ENCODE measurements around the gene TRPC6.
"Not testable (repeated sequence)": the region's sequence is repeated elsewhere in the genome, so short reads cannot be mapped to it uniquely, and the experiment has no call there.

Gene TRPC6

DNA sequence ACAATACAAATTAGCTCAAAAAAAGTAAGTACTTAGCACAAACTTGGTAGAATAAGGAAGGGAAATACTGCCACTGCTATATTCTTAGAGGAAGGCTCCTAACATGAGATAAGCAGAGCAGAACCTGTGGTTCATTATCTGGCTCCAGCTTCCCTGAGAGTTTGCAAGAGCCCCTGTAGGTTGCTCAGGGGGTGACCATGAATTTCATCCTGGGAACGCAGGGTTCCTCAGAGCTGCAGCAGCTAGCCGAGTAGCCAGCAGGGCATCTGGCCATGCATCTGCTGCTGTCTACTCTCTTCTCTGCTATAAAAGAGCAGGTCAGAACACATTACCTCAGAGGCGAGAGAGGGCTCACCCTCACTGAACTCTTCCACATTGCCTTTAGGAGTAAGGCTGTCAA lies 67.3 kb downstream of the TRPC6 start:
- no peak for DNase-seq

DNA sequence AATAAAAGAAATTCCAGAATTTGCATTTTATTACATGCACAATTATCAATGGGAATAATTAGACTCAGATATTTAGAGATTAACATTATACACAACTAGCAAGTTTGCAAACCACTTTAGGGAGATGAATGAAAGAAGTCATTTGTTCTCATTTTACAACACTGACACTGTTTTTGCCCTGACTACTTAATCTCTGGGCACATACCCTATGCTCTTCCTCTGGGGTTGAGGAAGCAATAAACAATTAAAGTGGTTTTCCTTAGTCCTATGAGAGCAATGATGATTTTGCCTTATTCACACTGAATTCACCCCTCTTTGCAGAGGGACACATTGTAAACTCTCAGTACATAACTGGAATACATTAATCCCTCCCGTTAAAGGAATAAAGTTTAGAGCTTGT lies 72.7 kb downstream of the TRPC6 start:
- DNase-seq = no peak

DNA sequence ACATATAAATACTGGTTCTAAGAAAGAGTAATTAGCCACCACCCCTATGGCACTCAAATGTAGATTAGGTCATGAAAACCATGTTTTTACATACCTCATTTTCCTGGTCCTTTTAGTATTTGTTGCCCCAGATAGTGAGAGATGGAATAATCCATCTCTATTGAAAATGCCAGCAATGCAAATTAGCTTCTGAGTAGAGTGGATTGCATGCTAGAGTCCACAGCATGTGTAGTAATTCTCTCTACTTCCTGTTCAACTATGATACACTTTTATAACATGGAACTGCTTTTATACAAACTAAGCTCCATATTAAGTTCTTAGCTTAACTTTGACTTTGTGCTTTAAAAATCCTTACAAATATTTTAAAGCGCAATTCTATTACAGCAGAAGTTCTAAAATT lies 73.2 kb downstream of the TRPC6 start:
- no peak for DNase-seq

DNA sequence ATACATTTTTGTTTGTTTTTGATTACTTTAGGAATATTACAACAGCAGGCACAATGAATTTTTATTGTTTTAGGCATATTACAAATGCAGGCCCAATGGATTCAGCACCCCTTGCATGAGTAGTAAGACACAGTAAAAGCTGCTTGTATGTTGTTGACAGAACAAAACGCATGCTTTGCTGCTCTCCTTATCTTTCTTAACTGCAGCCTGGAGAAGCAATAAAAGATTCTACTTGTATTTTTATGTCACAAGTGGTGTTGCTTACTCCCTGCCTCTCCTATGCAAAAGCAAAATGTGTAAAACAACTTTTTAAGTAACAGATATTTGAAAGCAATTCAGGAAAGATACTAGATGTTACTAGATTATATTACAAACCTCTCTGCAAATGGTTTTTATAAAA lies 73.9 kb downstream of the TRPC6 start:
- DNase-seq = no peak

DNA sequence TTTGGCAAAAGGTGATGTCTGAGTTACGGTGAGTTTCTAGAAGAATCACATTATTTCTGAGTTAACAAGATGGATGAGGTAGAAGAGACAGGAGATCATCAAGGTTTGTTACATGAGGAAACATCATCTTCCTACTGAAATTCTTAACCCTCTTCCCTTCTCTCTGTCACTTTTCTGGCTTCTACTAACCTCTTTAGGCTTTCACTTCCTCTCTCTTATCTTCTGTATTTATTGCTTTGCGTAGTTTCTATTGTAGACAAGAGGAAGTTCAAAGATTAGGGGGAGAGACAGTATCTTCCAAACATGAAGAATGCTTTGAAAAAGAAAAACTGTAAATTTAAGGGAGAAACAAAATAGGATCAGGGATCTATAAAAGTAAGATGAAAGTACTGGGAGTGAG lies 75.4 kb downstream of the TRPC6 start:
- DNase-seq = no peak

DNA sequence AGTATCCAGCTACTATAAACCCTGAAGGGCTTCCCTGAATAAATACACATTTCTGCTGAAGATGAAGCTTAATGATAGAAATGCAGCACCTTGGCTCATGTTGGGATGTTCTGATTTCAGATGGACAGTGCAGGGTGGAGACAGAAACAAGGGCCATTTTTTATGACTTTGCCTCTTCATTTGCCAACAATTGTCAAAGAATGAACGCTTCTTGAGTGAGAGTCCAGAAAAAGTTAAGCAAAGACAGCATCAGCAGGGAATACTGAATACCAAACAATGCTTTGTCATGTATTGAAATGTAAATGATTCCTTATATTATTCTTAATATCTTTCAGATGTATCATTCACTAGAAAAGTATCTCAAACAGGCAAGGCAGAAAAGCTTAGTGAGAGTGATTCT lies 84.9 kb downstream of the TRPC6 start:
- no peak for DNase-seq

DNA sequence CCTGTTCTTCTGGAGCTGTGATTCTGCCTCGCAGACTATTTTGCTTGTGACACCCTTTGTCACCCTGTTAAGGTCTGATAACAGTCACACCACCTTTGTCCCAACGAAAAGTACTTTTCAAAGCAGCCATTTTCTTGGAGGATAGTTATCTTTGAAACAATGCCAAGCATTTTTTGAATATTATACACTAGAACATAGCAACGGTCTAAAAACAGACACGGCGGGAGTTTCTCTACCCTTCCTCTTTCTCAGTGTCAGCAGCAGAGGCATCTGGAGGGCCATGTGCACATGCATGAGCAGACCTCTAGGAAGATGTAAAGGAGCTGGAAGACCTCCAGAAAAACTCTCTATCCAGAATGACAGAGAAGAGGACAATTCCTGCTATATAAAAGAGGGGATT lies 86.5 kb downstream of the TRPC6 start:
- DNase-seq = no peak

DNA sequence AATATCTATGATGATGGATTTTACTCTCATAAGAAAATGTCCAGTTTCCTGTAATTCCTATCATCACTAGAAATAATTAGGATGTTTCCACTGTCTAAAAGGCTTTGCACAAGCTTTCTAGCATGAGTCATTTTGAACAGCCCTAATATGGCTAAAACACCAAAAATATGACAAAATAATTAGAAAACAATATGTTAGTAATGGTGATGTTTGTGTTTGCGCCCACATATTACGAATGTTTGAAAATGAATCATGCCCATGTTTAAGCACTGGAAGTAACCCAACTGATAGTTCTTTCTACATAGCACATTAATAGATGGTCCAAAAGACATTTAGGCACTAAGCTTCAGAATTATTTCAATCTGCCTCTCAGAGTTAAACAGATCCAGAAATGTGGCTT lies 96.0 kb downstream of the TRPC6 start:
- no peak for DNase-seq

DNA sequence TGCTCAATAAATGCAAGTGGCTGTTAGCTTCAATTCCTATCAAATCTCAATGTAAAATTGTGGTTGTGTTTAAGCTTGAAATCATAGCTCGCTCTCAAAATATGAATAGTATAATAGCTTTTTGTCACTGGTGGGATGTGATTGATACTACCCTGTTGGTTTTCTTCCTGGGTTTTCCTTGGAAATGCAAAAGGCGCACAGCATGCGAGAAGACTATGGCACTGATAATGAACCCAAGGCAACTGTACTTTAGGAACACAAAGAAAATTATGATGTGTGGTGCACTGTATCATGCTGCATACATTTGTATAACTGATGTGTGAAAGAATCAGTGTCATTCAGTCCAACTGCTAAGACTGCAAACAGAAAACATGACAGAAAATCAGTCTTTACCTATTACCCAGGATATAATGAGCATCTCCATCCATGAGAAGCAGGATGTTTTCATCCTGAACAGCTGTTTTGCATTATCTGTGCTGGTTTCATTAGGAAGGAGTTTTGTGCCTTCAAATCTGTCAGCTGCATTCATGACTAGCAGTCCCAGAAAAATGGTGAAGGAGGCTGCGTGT lies 101.2 kb downstream of the TRPC6 start:
- no peak for DNase-seq

DNA sequence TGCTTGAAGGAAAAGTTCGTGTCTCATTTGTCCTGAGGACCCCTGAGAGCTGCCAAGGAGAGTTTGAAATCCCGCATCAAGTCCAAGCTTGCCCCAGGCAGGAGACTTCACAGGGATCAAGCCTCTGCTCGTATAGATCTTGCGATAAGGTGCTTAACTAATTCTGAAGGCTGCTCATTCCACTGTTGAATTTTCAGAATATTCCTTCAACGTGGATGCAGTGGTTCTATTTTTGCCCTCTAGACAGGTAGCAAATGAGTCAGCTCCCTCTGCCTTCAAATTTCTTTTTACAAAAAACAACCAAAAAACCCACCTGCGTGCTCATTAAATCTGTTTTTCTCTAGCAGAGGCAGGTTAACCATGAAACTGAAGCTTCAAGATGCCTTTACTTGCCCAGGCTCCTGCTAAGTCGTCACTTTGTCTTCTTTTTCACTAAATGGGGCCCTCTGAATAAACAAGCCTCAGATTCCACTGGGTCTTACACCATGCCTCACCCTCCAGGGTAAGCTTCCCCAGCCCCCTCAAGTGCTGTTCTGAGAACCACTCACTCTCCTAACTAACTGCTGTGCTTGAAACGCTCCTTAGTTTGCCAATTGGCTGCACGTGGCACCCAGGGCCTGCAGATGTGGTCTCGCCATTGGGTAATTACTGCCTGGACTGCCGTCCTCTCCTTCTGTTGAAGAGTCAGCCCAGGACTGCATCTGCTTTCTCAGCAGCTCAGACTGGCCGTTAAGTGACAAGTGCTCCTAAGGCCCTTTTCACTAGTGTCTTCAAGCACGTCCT lies 105.0 kb downstream of the TRPC6 start:
- DNase-seq = no peak

DNA sequence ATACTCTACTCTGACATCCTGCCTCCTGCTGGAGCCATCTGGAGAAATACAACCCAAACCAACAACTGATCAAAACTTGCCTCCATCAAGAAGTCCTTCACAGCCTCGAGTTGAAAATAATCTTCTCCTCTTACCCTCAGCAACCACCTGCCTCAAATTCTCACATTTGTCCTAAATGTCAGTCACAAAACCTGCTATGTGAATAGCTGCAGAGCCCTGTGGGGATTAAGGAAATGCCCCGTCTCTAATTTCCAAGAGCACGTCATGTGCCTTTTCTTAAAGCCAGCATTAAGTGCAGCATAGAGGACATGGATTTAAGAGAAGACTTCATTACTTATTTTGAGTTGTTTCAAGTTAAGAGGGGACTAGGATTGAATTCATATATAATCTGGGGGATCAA lies 105.9 kb downstream of the TRPC6 start:
- DNase-seq = no peak

DNA sequence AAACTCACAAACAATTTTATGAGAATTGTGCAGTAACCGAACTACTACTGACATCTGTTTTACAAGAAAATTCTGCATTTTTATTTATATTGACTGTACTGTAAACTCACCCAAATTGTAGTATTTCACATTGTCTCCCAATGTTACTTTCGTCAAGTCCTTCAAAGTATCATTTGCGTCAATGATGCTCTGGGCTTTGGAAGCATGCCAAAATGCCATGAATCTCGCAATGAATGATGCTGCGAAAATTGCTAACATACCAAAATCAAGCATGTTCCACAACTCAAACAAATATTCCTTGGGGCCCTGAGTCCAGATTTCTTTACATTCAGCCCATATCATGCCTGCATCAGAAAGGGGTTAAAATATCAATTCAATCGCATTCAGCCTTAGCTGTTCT lies 107.6 kb downstream of the TRPC6 start:
- DNase-seq = no peak

DNA sequence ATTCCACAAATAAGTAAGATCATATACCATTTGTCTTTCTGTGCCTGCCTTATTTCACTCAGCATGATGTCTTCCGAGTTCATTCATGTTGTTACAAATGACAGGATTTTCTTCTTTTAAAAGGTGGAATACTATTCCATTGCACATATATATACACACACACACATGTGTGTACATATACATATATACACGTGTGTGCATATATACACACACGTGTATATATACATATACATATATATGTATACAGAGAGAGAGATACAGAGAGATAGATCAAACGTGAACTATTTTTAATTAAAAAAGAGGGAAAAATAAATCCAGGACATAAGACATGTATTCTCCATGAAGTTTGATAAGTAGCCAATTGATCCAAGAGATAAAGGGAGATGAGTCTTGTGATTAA lies 108.1 kb downstream of the TRPC6 start:
- DNase-seq = no peak

DNA sequence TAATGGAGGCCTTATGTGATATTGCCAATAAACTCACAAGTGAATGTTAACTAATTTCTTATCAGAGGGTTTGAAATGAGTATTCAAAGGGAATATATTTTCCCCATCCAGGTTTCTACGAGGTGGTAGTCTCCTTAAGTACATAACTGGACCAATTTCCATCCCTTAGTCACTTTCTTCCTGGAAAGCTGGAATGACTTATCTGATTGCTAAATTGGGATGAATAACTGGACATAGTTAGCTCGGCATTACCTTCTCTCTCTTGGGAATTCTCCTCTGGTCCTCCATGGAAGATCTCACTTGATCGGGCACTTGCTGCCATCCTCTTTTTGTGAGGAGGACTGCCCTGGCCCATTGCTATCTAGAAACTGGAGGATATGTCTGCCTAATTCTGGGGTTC lies 109.1 kb downstream of the TRPC6 start:
- no peak for DNase-seq

DNA sequence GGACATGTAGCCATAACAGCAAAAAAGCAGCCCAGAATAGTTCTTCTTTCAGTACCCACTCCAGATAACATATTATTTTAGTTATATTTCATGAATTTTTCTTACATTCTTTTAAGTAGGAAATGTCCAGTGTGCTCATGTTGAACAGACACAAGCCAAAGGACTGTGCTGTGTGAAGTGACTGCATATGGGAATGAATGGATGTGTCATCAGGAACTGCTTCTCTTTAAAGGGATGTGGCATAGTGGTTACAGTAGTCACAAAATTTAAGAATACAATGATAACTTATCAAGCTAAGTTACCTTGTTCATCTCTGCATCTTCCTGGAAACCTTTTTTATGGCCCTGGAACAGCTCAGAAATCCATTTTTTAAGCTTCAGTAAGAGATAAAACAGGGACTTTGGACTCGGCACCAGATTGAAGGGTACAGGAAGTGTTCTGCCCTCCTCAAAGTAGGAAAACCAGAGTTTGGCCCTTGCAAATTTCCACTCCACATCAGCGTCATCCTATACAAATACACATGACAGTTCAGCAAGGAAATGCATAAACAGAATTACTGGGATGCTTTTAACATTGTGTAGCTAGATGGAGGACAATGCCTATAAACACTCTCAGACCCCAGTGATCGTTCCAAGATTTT lies 112.8 kb downstream of the TRPC6 start:
- DNase-seq = no peak

DNA sequence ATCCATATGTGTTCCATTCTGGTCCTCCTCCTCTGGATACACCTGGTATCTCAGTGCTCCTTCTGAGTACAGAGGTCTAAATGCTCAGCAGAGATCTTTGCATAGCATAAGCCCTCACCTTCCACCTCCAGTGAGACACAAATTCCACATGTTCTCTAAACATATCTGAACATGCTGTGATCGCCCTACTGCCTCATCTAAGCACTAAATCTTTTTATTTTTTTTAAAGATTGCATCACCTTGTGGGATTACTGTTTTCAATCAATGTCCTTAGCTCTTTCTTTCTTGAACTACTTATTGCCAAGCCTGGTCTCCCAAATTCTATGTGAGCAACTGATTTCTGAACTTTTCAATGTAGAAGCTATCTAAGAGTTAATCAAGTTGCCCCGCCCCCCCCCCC lies 113.4 kb downstream of the TRPC6 start:
- DNase-seq = no peak

DNA sequence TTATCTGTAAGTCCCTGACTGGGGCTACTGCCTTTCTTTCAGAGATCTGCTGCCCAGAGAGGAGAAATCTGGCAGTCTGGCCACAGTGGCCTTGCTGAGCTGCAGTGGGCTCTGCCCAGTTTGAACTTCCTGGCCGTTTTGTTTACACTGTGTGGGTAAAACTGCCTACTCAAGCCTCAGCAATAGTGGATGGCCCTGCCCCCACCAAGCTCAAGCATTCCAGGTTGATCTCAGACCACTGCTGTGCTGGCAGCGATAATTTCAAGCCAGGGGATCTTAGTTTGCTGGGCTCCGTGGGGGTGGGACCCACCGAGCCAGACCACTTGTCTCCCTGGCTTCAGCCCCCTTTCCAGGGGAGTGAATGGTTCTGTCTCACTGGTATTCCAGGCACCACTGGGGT lies 117.5 kb downstream of the TRPC6 start:
- DNase-seq = no peak

DNA sequence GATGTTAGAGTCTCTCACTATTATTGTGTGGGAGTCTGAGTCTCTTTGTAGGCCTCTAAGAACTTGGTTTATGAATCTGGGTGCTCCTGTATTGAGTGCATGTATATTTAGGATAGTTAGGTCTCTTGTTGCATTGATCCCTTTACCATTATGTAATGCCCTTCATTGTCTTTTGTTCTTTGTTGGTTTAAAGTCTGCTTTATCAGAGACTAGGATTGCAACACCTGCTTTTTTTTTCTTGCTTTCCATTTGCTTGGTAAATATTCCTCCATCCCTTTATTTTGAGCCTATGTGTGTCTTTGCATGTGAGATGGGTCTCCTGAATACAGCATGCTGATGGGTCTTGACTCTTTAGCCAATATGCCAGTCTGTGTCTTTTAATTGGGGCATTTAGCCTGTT lies 119.4 kb downstream of the TRPC6 start:
- DNase-seq = not testable (repeated sequence)

DNA sequence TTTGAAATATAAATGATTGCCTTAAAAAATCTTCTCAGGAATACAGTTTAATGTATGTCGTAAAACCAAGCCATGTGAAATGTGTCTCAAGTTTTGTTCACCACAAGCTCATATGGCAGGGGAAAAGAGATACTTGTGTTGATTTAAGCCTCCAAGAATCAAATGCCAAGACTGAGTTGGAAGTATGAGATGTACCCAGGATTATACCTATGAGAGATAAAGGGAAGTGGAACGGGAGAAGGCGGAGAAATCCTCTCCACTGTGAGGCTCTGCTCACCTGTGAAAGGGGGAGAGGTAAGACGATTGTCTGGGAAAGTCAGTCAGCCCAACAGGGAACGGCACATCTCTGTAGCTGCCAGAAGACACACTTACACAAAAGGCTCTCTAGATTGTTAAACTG lies 124.8 kb downstream of the TRPC6 start:
- no peak for DNase-seq

DNA sequence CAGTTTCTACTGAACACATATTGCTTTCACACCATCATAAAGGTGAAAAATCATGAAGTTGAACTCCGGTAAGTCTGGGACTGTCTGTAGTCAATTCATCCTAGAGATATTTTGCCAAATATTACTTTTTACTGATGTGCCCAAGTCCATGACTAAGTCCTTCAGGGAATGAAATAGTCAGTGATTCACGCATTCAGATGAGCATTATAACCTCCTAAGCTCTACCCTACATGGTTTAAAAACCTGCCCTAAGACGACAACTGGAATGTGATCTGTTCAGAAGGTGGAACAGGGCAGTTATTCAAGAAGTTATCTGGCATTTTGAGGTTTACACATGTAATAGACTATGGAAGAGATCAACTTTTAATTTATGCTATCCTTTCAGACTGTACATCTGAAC lies 125.6 kb downstream of the TRPC6 start:
- DNase-seq = no peak

DNA sequence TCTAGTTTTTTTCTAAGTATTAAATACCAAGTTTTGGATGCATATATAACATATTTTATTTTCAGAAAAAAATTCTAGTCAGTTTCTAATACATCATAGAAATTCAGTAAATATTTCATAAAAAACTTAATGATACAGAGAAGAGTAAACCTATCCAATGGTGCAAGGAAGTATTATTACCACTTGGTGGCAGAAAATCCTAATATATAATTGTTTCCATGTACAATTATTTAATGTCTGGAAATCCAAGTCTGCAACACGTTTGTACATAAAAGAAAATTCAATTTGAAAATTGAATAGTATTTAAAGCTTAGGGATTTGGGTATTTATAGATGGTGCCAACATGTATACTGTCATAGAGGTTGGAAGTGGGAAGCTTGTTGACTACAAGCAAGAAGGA lies 127.0 kb downstream of the TRPC6 start:
- no peak for DNase-seq

DNA sequence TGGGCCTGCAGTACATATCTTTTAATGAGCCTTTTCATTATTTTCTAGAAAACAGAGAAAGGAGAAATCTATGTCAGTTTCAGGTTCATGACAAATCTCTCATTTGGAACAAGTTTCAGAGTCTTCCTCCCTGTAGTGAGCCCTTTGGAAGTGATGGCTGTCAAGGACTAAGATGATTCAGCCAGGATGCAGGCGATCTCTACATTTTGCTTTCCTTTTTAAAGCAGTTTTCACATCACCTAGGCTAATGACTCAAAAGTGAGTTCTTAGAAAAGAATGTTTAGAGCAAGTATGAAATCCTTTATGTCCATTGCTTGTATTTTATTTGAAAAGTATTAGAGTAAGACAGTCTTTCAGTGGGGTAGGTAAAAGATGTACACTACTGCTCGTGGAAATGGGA lies 130.1 kb downstream of the TRPC6 start:
- DNase-seq = no peak

DNA sequence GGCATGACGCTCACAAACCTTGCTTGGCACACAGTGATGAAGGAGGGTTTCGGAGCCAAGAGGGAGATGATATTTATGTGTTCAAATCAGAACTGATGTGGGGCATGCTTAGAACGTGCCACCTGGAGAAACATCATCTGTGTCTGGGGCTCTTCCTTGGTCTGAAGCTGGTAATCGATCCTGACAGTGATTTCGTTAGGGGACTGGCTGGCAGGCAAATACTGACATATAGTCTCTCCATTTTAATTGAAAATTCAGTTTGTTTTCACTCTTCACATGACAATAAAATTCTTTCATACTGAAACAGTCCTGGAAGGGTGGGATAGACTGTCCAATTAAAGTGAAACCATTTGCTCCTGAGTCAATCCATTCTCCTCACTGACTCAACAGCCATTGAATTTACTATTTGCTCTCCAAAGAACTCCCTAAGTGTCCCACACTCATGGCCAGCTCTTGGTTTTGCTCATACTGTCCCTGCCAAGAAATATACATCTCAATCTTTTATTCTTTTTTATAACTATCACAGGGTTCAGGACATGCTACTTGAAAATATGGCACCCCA lies 134.8 kb downstream of the TRPC6 start:
- no peak for DNase-seq

DNA sequence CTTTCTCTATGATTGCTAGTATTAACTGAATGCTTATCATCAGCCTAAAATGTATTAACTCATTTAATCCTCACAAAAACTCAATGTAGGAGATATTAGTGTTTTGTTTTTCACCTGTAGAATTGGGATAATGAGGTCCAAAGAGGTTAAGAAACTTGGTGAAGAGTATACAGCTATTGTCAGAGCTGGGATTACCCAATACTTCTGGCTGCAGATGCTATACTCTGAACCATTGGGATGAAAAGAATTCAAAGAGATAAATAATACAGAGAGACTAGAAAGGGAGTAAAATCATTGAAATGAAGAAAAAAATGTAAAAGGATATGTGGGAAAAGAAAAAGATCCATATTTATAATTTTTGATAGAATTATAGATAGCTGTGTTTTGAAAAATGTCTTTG lies 137.1 kb downstream of the TRPC6 start:
- no peak for DNase-seq

Measured in activated CD4-positive, alpha-beta T cell treated with anti-CD3 and anti-CD28 coated beads for 48 hours (primary cell).